Skeletal muscle satellite cell (primary cell): Measurements from ENCODE around the gene PLCD4.

ENCODE experiments used
- H3K27me3 ChIP-seq: 2 replicates; pipeline ENCODE4 v1.7.0; 2013; ENCODE audit warnings: low read length; ENCODE audit not compliant: control insufficient read depth, insufficient read depth
- H3K36me3 ChIP-seq: 2 replicates; pipeline ENCODE4 v1.7.0; 2013; ENCODE audit warnings: mild to moderate bottlenecking, control low read depth, low read length; ENCODE audit not compliant: insufficient read depth
- H3K4me1 ChIP-seq: 2 replicates; pipeline ENCODE4 v1.7.0; 2013; ENCODE audit warnings: low read length; ENCODE audit not compliant: control insufficient read depth, insufficient read depth
- H3K4me2 ChIP-seq: 2 replicates; pipeline ENCODE4 v1.7.0; 2013; ENCODE audit warnings: mild to moderate bottlenecking, low read length
- H3K4me3 ChIP-seq: 2 replicates; pipeline ENCODE4 v1.7.0; 2013; ENCODE audit warnings: low read length
- H3K9ac ChIP-seq: 2 replicates; pipeline ENCODE4 v1.7.0; 2013; ENCODE audit warnings: mild to moderate bottlenecking, low read depth, low read length, moderate library complexity
- H3K9me3 ChIP-seq: replicated peaks from 2 replicates; pipeline ENCODE4 v1.7.0; 2013; ENCODE audit warnings: mild to moderate bottlenecking, control low read depth, low read length

The PLCD4 gene

DNA sequence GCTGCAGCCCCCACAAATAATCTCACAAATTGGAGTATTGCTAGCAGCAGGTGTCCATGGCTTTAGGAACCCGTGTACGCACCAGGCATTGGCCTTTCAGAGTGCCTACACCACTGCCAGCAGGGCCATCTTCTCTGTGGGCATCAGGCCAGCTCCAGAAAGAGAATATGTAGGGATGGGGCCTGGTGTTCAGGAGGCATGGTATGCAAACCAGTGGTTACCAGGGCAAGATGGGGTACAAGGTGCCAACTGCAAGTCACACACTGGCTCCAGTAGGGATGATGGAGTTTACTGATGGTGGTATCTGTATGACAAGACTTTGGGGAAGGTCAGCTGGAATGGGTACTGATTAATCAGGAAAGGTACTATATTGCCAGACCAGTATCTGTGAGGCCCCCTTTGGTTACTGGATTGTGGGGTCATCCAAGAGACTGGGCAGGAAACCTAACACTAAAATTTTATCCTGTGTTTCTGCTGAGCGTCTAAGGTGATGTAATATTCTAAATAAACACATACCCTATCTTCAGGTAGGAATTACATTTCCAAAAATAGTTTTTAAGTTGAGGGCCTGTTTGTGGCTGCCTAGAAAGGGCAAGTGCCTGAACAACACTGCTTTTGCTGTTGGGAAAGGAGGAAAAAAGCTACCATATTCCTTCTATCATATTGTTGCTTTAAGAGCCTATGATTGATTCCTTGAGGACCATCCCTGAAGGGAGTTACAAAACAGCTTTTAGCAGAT is 30.0 kb upstream of the PLCD4 start:
- Histone ChIP-seq H3K9ac (no peak overlapping the region), H3K36me3 (peaks cover 30% of the 10 kb centered on the region), H3K4me1 (peaks cover 10% of the 10 kb centered on the region), H3K4me2 (no peak overlapping the region), H3K4me3 (no peak overlapping the region), H3K9me3 (no peaks in the 10 kb centered on the region), H3K27me3 (no peaks in the 10 kb centered on the region)

DNA sequence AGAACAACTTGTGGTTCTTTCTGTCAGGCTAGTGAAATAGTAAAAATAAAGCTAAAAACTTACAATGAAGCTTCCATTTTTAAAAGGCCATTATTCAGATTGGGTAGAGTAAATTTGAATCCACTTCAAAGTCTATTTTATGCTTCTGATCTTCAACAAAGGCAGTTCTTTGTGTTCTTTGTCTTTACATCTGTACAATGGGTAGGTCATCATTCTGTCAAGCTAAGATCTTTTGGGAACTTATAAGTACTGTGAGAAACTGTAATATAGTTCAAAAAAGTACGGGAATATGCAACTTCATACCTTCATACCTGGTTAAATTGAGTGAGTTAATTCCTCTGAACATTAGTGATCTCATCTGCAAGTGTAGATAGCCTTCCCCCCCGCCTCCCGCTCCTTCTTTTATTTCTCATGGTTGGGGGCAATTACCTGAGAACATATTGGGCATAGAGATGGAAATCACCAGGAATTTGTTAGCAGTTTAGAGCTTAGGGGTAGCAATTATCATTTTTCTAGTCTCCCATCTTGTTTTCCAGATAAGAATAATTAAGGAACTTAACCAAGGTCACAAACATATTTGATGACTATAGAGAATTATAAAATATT is 29.3 kb upstream of the PLCD4 start:
- Histone ChIP-seq H3K4me1 (peaks cover 10% of the 10 kb centered on the region), H3K4me2 (no peak overlapping the region), H3K4me3 (no peak overlapping the region), H3K27me3 (no peaks in the 10 kb centered on the region), H3K9me3 (no peaks in the 10 kb centered on the region), H3K9ac (no peak overlapping the region), H3K36me3 (peaks cover 36% of the 10 kb centered on the region)

DNA sequence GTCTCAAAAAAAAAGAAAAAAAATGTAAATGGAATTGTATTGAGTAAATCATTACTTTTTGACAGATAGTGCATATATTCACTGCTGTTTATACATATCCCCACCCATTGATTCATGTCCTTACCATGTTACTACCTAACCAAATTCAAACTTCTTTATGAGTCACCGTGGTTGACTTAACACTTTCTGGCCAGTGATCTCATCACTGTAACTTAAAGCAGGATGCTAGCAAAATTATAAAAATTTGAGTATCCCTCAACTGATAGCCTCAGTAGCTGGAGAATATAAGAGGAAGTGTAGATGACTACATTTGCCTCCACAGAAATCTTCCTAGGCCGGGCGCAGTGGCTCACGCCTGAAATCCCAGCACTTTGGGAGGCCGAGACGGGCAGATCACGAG is 25.6 kb upstream of the PLCD4 start:
- peak overlapping the region; percentile 52 for H3K4me2 ChIP-seq
- H3K9ac ChIP-seq = no peak overlapping the region
- peaks cover 10% of the 10 kb centered on the region for H3K4me1 ChIP-seq
- no peaks in the 10 kb centered on the region for H3K9me3 ChIP-seq
- peaks cover 42% of the 10 kb centered on the region for H3K36me3 ChIP-seq
- H3K27me3 ChIP-seq = no peaks in the 10 kb centered on the region
- no peak overlapping the region for H3K4me3 ChIP-seq

DNA sequence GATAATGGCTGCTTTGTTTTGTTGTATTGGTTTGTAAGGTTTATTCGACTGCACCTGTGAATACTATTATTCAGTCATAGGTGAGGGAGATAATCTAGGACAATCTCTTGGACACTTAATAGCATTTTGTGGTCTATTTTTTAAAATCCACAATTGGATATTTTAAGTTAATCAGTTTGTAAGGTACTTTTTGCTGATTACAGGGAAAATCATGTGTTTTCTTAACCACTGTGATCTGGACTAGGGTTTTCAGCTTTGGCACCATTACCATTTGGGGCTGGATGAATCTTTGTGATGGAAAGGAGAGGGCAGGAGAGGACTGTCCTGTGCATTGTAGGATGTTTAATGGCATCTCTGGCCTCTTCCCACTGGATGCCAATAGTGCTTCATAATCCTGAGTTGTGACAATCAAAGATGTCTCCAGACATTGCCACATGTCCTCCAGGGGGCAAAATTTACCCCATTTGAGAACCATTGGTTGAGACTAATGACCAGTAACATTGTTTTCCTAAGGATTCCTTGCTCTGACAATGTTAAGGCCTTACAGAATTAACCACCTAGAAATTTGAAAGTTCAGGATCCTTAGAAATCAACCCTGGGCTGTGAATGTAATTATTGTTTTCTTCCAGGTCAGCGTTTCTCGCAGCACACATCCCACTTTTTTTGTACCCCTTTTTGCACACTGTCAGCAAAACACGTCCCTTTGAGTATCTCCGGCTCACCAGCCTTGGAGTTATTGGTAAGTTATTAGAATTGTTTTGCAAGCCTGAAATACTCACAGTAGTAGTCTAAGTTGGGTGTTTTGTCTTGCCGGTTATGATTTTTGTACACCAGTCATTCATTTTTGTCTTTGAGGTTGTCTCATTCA is 23.5 kb upstream of the PLCD4 start:
- peaks cover 48% of the 10 kb centered on the region for H3K36me3 ChIP-seq
- H3K4me3 ChIP-seq = no peak overlapping the region
- H3K9me3 ChIP-seq = no peaks in the 10 kb centered on the region
- H3K4me2 ChIP-seq = no peak overlapping the region
- H3K4me1 ChIP-seq = peaks cover 10% of the 10 kb centered on the region
- H3K27me3 ChIP-seq = no peaks in the 10 kb centered on the region
- H3K9ac ChIP-seq = no peak overlapping the region

- Histone ChIP-seq H3K4me3 (no peak overlapping the region), H3K4me2 (no peak overlapping the region), H3K36me3 (peaks cover 61% of the 10 kb centered on the region), H3K4me1 (peaks cover 10% of the 10 kb centered on the region), H3K27me3 (no peaks in the 10 kb centered on the region), H3K9me3 (no peaks in the 10 kb centered on the region), H3K9ac (no peak overlapping the region)
Observed at GRCh38 chr2:218585541-218585940, 22.2 kb upstream of the PLCD4 start.

DNA sequence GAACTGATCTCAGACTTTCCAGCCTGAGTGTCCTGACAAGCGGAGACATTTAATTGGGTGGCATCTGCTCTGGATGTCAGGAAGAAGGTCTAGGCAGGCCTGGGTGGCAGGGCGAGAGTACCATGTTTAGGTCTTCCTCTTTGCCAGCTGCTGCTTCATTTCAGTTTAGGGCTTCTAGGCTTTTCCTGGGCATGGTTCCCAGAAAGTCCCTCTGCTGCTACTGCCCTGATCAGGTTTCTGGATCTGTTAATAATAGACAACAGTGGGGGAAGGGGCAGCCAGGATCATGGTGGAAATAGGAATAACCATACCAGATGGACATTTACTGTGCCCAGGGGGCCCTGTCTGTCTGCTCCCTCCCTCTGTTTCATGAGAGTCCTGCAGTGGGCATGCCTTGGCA is 2.3 kb upstream of the PLCD4 start:
- H3K9ac ChIP-seq = no peak overlapping the region

GRCh38 chr2:218615868-218616315 is 8.2 kb downstream of the PLCD4 start:
- Histone ChIP-seq H3K4me1 (no peaks in the 10 kb centered on the region), H3K4me2 (no peak overlapping the region), H3K9me3 (no peaks in the 10 kb centered on the region), H3K27me3 (peaks cover 2% of the 10 kb centered on the region), H3K9ac (no peak overlapping the region), H3K36me3 (no peaks in the 10 kb centered on the region), H3K4me3 (no peak overlapping the region)

More for the DNA sequence above, 2.3 kb upstream of the PLCD4 start:
- H3K36me3 ChIP-seq = no peaks in the 10 kb centered on the region
- H3K4me1 ChIP-seq = peaks cover 24% of the 10 kb centered on the region
- H3K4me2 ChIP-seq = peak overlapping the region; percentile 57
- H3K4me3 ChIP-seq = no peak overlapping the region
- H3K9me3 ChIP-seq = no peaks in the 10 kb centered on the region
- H3K27me3 ChIP-seq = no peaks in the 10 kb centered on the region

- H3K9ac ChIP-seq = no peak overlapping the region
- no peaks in the 10 kb centered on the region for H3K9me3 ChIP-seq
- H3K4me2 ChIP-seq = no peak overlapping the region
- H3K36me3 ChIP-seq = no peaks in the 10 kb centered on the region
- H3K27me3 ChIP-seq = no peaks in the 10 kb centered on the region
- H3K4me1 ChIP-seq = no peaks in the 10 kb centered on the region
- no peak overlapping the region for H3K4me3 ChIP-seq
Observed at GRCh38 chr2:218618102-218618860, 10.6 kb downstream of the PLCD4 start.

DNA sequence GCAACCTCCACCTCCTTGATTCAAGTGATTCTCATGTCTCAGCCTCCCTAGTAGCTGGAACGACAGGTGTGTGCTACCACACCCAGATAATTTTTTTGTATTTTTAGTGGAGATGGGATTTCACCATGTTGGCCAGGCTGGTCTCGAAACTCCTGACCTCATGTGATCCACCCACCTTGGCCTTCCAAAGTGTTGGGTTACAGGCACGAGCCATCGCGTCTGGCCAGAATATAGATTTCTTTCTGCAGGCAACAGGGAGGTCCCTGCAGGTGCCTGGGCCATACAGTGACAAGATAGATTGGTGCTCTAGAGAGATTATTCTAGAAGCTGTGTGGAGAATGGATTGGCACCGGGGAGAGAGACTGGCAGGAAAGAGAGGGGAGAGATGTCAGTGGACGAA is 13.3 kb downstream of the PLCD4 start:
- Histone ChIP-seq H3K9me3 (no peaks in the 10 kb centered on the region), H3K4me3 (no peak overlapping the region), H3K27me3 (no peaks in the 10 kb centered on the region), H3K36me3 (no peaks in the 10 kb centered on the region), H3K4me2 (no peak overlapping the region), H3K4me1 (no peaks in the 10 kb centered on the region), H3K9ac (no peak overlapping the region)

DNA sequence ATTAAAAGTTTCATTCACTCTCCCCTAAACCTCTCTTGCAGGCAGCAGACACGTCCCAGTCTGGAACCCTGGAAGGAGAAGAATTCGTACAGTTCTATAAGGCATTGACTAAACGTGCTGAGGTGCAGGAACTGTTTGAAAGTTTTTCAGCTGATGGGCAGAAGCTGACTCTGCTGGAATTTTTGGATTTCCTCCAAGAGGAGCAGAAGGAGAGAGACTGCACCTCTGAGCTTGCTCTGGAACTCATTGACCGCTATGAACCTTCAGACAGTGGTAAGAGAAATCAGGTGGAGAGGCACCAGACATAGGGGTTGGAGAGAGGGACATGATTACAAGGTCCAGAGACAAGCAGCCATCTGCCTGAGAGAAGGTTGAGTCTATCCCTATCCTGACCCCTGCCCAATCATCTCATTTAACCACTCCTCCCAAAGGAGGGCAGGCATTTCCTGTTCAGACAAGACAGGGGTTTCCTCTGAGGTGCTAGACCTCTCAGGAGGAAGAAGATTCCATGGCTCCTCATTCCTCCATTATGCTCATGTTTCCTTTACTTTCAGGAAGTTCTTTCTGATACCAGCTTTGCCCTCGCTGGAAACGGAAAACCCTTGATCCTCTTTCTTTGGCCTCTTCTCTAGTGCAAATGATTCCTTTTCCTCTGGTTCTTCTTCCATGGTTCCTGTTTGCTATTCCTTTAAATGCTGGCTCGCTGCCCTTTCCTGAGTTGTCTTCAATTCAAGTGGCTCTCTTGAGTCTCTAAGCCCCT is 15.1 kb downstream of the PLCD4 start:
- Histone ChIP-seq H3K9ac (no peak overlapping the region), H3K9me3 (no peaks in the 10 kb centered on the region), H3K4me1 (no peaks in the 10 kb centered on the region), H3K4me2 (no peak overlapping the region), H3K4me3 (no peak overlapping the region), H3K27me3 (no peaks in the 10 kb centered on the region), H3K36me3 (no peaks in the 10 kb centered on the region)
